GM21717 (cell line): ENCODE measurements around the gene SYCN.
"Not testable (repeated sequence)": the region's sequence is repeated elsewhere in the genome, so short reads cannot be mapped to it uniquely, and the experiment has no call there.

ENCODE experiments used
- ATAC-seq: cut with Tn5 transposase; IDR thresholded peaks from one replicate; pipeline ENCODE4 v1.9.1; 2021; ENCODE audit warnings: mild to moderate bottlenecking, moderate library complexity; ENCODE audit not compliant: unreplicated experiment

The SYCN gene

GRCh38 chr19:39203372-39204341 is at the start of gene SYCN:
Gene SYCN, minus strand, starts transcription at chr19:39204263. Its CDS starts 9 bp downstream, at chr19:39204254.
- ATAC-seq = no peak

GRCh38 chr19:39253374-39254149 is 49.5 kb upstream of the SYCN start:
- ATAC-seq = no peak

GRCh38 chr19:39252458-39252857 is 48.4 kb upstream of the SYCN start:
- ATAC-seq = no peak

- ATAC-seq = no peak
These were observed 47.8 kb upstream of the SYCN start for GRCh38 chr19:39251846-39252245.

- no peak for ATAC-seq
These were observed 47.0 kb upstream of the SYCN start for GRCh38 chr19:39251081-39251480.

GRCh38 chr19:39248806-39249205 is 44.7 kb upstream of the SYCN start, which contains the start of gene IFNL4:
Gene IFNL4, minus strand, starts transcription at chr19:39248856.
- no peak for ATAC-seq

- ATAC-seq = no peak
These were observed 43.9 kb upstream of the SYCN start for GRCh38 chr19:39247701-39248664.

- ATAC-seq = no peak
These were observed 43.0 kb upstream of the SYCN start for GRCh38 chr19:39246951-39247669.

- ATAC-seq = not testable (repeated sequence)
These were observed 41.1 kb upstream of the SYCN start for GRCh38 chr19:39245166-39245565.

GRCh38 chr19:39244410-39245100 is 40.5 kb upstream of the SYCN start, which contains the start of gene IFNL3:
Gene IFNL3, minus strand, starts transcription at chr19:39245006. Its CDS starts 39 bp downstream, at chr19:39244967.
- ATAC-seq = not testable (repeated sequence)

GRCh38 chr19:39243741-39244140 is 39.7 kb upstream of the SYCN start:
- not testable (repeated sequence) for ATAC-seq

- ATAC-seq = no peak
These were observed 36.4 kb upstream of the SYCN start for GRCh38 chr19:39240421-39240820.

GRCh38 chr19:39238944-39239343 is 34.9 kb upstream of the SYCN start:
- no peak for ATAC-seq

GRCh38 chr19:39238209-39238608 is 34.1 kb upstream of the SYCN start:
- no peak for ATAC-seq

GRCh38 chr19:39237200-39238184 is 33.4 kb upstream of the SYCN start:
- ATAC-seq = no peak

GRCh38 chr19:39236527-39236926 is 32.5 kb upstream of the SYCN start:
- ATAC-seq = no peak

GRCh38 chr19:39232708-39233107 is 28.6 kb upstream of the SYCN start:
- no peak for ATAC-seq
